ENCODE measurements around the gene SMIM13. TPM values are rescaled to one million over a fixed set of nuclear protein-coding genes. Genes with fewer than 3 reads are reported as not detected.

SMIM13 gene
- 4.2 and 5.7 TPM in 2 replicates for total RNA-seq (2014; rRNA removed; shearing (Covaris generic))

- no peaks in the 10 kb centered on the region for H3K27me3 ChIP-seq (ENCODE audit: control insufficient read depth, insufficient read depth, low read length)
- H3K36me3 ChIP-seq (replicated peaks; ENCODE audit: control insufficient read depth, insufficient read depth, low read length): no peaks in the 10 kb centered on the region
- peak within 1 kb of the TSS; percentile 98 for H3K4me3 ChIP-seq (ENCODE audit: insufficient read depth, low read depth, low read length)
- peak; percentile 97 for DNase-seq
These were observed at the start of gene SMIM13 for GRCh38 chr6:11093626-11094410. Gene SMIM13 (plus strand): TSS chr6:11093834. CDS start chr6:11094314, 480 bp downstream.

DNA sequence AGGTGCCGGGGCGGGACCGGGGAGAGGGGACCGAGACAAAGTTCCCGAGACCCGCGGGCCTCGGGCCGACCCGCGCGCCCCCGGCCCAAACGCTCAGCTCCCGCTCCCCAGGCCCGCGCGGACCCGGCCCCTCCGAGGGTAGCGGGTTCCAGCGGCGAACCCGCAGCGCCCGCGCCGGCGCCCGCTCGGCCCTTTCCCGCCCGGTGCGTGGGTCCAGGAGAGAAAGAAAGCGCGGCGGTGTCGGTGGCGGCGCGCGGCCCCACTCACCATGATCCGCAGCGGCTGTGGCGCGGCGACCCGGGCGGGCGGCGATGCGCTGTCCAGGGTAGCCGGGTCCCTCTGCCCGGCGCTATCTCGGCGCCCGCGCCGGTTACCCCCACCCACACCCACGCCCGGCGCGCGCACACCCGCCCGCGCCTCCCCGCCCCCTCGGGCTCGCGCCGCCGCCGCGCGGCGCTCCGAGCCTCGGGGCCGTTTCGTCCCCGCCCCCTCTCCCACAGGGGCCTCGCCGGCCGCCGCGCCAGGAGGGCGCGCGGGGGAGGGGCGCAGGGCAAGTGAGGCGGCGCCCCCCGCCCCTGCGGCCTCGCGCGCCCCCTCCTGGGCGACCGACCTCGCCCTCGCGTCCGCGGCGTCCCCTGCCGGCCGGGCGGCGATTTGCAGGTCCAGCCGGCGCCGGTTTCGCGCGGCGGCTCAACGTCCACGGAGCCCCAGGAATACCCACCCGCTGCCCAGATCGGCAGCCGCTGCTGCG is 49.5 kb upstream of the SMIM13 start, which contains the start of gene ELOVL2:
TSS of gene ELOVL2 (minus strand) at position 345 of the 751 bp plus-strand sequence. CDS start at position 270, 75 bp downstream.
- Histone ChIP-seq H3K4me3 (ENCODE audit: insufficient read depth, low read depth, low read length) (peak within 1 kb of the TSS; percentile 55), H3K36me3 (replicated peaks; ENCODE audit: control insufficient read depth, insufficient read depth, low read length) (no peaks in the 10 kb centered on the region), H3K27me3 (ENCODE audit: control insufficient read depth, insufficient read depth, low read length) (peaks cover 37% of the 10 kb centered on the region)
- peak; percentile 94 for DNase-seq

GRCh38 chr6:11044712-11045167 is 48.9 kb upstream of the SMIM13 start:
- peak overlapping the region; percentile 55 for H3K4me3 ChIP-seq (ENCODE audit: insufficient read depth, low read depth, low read length)
- H3K27me3 ChIP-seq (ENCODE audit: control insufficient read depth, insufficient read depth, low read length): peaks cover 37% of the 10 kb centered on the region
- no peaks in the 10 kb centered on the region for H3K36me3 ChIP-seq (replicated peaks; ENCODE audit: control insufficient read depth, insufficient read depth, low read length)
- no peak for DNase-seq

GRCh38 chr6:11050731-11051130 is 42.9 kb upstream of the SMIM13 start:
- DNase-seq: no peak
- no peaks in the 10 kb centered on the region for H3K36me3 ChIP-seq (replicated peaks; ENCODE audit: control insufficient read depth, insufficient read depth, low read length)
- no peak overlapping the region for H3K4me3 ChIP-seq (ENCODE audit: insufficient read depth, low read depth, low read length)
- no peaks in the 10 kb centered on the region for H3K27me3 ChIP-seq (ENCODE audit: control insufficient read depth, insufficient read depth, low read length)

DNA sequence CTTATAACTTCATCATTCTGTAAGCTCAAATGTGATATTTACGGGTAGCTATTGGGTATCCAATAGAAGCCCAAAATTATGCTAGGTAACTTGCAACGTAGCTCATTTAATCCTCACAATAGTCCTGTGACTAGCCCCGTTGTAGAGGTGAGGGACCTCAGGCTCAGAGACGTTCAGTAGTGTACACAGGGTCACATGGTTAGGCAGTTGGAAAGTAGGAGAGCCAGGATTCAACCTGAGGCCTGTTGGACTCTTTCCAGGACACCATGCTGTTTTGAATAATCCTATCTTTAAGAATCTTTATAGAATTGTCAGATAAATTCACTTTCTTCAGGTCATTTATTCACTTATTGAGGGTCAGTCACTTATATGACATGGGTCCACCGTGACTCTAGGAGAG is 40.3 kb upstream of the SMIM13 start:
- DNase-seq: no peak
- Histone ChIP-seq H3K27me3 (ENCODE audit: control insufficient read depth, insufficient read depth, low read length) (no peaks in the 10 kb centered on the region), H3K4me3 (ENCODE audit: insufficient read depth, low read depth, low read length) (no peak overlapping the region), H3K36me3 (replicated peaks; ENCODE audit: control insufficient read depth, insufficient read depth, low read length) (no peaks in the 10 kb centered on the region)

DNA sequence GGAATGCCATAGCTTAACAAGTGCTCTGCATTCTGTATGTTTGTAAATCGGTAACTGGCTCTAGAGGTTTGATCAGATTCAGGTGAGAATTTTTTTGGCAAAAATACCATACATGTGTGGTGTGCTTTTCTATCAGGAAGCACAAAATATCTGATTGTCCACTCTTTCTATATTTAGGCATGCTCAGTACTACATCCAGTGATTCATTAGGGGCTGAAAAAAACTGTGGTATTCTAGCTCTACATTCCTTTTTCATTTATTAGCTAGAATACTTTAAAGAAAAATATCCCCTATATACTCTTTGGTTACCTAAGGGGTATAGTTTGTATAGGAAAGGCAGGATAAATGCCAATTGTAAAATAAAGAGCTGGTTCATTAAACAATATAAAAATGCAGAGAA is 38.9 kb upstream of the SMIM13 start:
- DNase-seq: no peak
- Histone ChIP-seq H3K27me3 (ENCODE audit: control insufficient read depth, insufficient read depth, low read length) (no peaks in the 10 kb centered on the region), H3K4me3 (ENCODE audit: insufficient read depth, low read depth, low read length) (no peak overlapping the region), H3K36me3 (replicated peaks; ENCODE audit: control insufficient read depth, insufficient read depth, low read length) (no peaks in the 10 kb centered on the region)

- H3K4me3 ChIP-seq (ENCODE audit: insufficient read depth, low read depth, low read length): no peak overlapping the region
- H3K27me3 ChIP-seq (ENCODE audit: control insufficient read depth, insufficient read depth, low read length): no peaks in the 10 kb centered on the region
- DNase-seq: no peak
- no peaks in the 10 kb centered on the region for H3K36me3 ChIP-seq (replicated peaks; ENCODE audit: control insufficient read depth, insufficient read depth, low read length)
These were observed 38.5 kb upstream of the SMIM13 start for GRCh38 chr6:11055127-11055627.

DNA sequence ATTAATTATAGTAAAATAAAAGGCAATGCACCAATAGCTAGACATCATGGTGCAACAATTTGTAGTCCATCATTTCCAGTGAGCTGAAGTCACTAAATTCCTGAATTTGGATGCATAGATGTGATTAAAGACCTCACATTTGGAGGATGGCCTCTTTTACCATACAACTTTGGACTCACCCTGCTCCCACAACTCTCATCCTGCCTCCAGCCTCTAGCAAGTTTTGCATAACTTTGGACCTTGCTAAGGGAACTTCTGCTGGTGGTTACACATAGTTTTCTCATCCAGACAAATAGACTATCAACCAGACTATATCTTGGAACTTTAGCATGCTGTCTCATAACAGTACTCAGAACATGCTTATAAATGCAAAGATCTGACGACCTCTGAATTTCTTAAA is 36.8 kb upstream of the SMIM13 start:
- no peak for DNase-seq
- Histone ChIP-seq H3K36me3 (replicated peaks; ENCODE audit: control insufficient read depth, insufficient read depth, low read length) (no peaks in the 10 kb centered on the region), H3K27me3 (ENCODE audit: control insufficient read depth, insufficient read depth, low read length) (no peaks in the 10 kb centered on the region), H3K4me3 (ENCODE audit: insufficient read depth, low read depth, low read length) (no peak overlapping the region)

DNA sequence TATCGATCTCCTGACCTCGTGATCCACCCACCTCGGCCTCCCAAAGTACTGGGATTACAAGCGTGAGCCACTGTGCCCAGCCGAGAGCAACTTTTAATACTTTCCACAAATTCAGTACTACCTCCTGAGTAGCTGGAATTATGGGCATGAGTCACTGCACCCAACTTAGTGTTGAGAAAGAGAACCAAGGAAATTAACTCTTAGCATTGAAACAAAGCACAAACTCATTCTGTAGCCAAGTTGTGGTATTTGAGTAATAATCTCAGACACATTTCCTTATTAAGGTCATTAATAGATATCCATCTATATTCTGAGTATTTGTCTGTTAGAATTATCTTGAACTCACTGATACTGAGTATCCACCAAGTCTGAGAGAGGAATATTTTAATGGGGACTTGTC is 35.2 kb upstream of the SMIM13 start:
- no peaks in the 10 kb centered on the region for H3K27me3 ChIP-seq (ENCODE audit: control insufficient read depth, insufficient read depth, low read length)
- H3K36me3 ChIP-seq (replicated peaks; ENCODE audit: control insufficient read depth, insufficient read depth, low read length): no peaks in the 10 kb centered on the region
- no peak overlapping the region for H3K4me3 ChIP-seq (ENCODE audit: insufficient read depth, low read depth, low read length)
- no peak for DNase-seq

DNA sequence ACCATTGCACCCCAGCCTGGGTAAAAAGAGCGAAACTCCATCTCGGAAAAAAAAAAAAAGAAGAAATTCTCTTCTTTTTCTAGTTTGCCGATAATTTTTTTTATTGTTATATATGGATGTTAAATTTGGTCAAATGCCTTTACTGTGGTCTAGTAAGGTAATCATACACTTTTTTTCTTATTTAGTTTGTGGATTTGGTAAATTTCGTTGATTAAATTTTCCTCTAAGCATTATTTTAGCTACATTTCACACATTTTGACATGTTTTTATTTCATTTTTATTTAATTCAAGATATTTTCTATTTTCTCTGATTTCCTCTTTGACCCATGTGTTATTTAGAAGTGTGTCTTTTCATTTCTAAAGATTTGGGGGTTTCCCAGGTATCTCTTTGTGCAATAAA is 31.6 kb upstream of the SMIM13 start:
- H3K27me3 ChIP-seq (ENCODE audit: control insufficient read depth, insufficient read depth, low read length): no peaks in the 10 kb centered on the region
- no peak for DNase-seq
- H3K4me3 ChIP-seq (ENCODE audit: insufficient read depth, low read depth, low read length): no peak overlapping the region
- no peaks in the 10 kb centered on the region for H3K36me3 ChIP-seq (replicated peaks; ENCODE audit: control insufficient read depth, insufficient read depth, low read length)

DNA sequence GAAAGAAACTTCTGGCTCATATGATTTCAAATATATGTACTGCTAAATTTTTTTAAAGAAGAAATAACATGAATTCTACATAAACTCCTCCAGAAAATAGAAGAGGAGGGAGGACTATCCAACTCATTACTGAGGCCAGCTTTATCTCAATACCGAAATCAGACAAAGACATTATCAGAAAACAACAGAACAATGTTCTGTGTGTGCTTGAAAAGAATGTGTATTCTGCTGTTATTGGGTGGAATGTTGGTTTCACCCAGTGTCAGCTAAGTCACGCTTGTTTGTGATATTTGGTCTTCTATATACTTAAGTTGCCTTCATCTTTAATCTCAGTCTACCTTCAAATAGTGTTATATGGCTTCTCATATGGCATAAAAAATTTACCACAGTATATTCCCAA is 30.9 kb upstream of the SMIM13 start:
- DNase-seq: no peak
- Histone ChIP-seq H3K27me3 (ENCODE audit: control insufficient read depth, insufficient read depth, low read length) (no peaks in the 10 kb centered on the region), H3K36me3 (replicated peaks; ENCODE audit: control insufficient read depth, insufficient read depth, low read length) (no peaks in the 10 kb centered on the region), H3K4me3 (ENCODE audit: insufficient read depth, low read depth, low read length) (no peak overlapping the region)

DNA sequence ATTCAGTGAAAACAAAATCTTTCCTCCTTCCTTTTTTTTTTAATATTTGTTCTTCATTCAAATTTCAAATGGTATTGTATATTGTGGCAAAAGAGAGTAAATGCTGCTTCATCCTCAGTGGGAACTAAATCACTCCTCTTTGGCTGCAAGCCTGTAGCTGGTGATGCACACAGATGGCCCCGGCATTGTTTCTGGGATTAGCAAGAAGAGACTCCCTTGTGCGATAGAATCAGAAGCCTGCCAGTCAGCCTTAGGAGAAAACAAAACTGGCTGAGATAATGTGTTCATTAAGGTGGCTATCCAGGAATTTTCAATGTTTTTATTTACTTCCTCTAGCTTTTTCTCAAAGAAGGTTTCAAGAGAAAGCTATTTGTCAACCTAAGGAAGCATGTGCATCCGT is 28.8 kb upstream of the SMIM13 start:
- no peaks in the 10 kb centered on the region for H3K36me3 ChIP-seq (replicated peaks; ENCODE audit: control insufficient read depth, insufficient read depth, low read length)

DNA sequence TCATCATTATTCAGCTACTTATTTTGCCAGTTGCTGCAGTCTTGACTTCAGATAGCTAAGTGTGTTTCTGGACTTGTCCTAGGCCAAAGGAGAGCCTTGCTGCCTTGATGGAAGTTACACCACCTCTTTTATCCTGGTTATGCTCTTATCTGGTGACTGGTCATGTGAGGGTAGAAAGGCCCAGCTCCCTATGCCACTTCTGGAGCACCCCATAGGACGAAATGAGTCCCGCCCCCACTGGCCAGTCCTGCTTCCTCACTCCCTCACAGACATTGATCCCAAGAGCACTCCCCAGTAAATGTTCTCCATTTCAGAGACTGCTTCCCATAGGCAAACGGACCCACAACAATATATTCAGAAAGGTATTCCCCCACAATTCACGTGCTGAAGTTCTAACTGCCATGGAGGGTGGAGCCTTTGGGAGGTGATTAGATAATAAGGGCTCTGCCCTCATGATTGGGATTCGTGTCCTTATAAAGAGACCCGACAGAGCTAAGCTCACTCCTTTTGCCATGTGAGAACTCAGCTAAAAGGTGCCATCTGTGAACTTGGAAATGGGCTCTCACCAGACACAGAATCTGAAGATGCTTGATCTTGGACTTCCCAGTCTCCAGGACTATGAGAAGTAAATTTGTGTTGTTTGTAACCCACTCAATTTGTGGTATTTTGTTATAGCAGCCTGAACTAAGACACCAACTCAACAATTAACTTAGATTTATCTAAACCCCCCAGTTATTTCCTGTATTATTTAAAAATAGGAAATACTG is 28.0 kb upstream of the SMIM13 start:
- DNase-seq: peak; percentile 31
- no peak overlapping the region for H3K4me3 ChIP-seq (ENCODE audit: insufficient read depth, low read depth, low read length)
- H3K27me3 ChIP-seq (ENCODE audit: control insufficient read depth, insufficient read depth, low read length): no peaks in the 10 kb centered on the region
- no peaks in the 10 kb centered on the region for H3K36me3 ChIP-seq (replicated peaks; ENCODE audit: control insufficient read depth, insufficient read depth, low read length)

More for the DNA sequence above, 28.8 kb upstream of the SMIM13 start:
- H3K27me3 ChIP-seq (ENCODE audit: control insufficient read depth, insufficient read depth, low read length): no peaks in the 10 kb centered on the region
- no peak for DNase-seq
- H3K4me3 ChIP-seq (ENCODE audit: insufficient read depth, low read depth, low read length): no peak overlapping the region
